H9 (cell line): ENCODE results near the gene CX3CR1. TPM values are rescaled to one million over a fixed set of nuclear protein-coding genes. Genes with fewer than 3 reads are reported as not detected.

ENCODE experiments used
- DNase-seq: peaks from one replicate; pipeline ENCODE4 v3.0.0-alpha.2; 2017
- H2AFZ ChIP-seq: one replicate; pipeline ENCODE4 v1.6.1; 2013; ENCODE audit warnings: mild to moderate bottlenecking, low read length, control low read depth, moderate library complexity
- H2AK5ac ChIP-seq: 2 replicates; pipeline ENCODE4 v1.6.1; 2013; ENCODE audit warnings: low read length, control low read depth, mixed read lengths; ENCODE audit not compliant: insufficient read length
- H2BK120ac ChIP-seq: one replicate; pipeline ENCODE4 v1.6.1; 2013; ENCODE audit warnings: low read depth, mild to moderate bottlenecking, low read length, control low read depth, inconsistent platforms; ENCODE audit not compliant: poor library complexity, severe bottlenecking
- H2BK12ac ChIP-seq: 2 replicates; pipeline ENCODE4 v1.6.1; 2013; ENCODE audit warnings: low read length, control low read depth, mixed read lengths, low read depth; ENCODE audit not compliant: insufficient read length
- H2BK15ac ChIP-seq: 2 replicates; pipeline ENCODE4 v1.6.1; 2013; ENCODE audit warnings: low read depth, low read length, control low read depth
- H2BK20ac ChIP-seq: one replicate; pipeline ENCODE4 v1.6.1; 2013; ENCODE audit warnings: low read depth, mild to moderate bottlenecking, low read length, control low read depth, inconsistent platforms; ENCODE audit not compliant: poor library complexity, severe bottlenecking
- H2BK5ac ChIP-seq: 2 replicates; pipeline ENCODE4 v1.6.1; 2013; ENCODE audit warnings: low read length, control low read depth, mixed read lengths; ENCODE audit not compliant: insufficient read length
- H3K14ac ChIP-seq: 2 replicates; pipeline ENCODE4 v1.6.1; 2013; ENCODE audit warnings: low read length, control low read depth; ENCODE audit not compliant: insufficient read depth
- H3K18ac ChIP-seq: 2 replicates; pipeline ENCODE4 v1.6.1; 2013; ENCODE audit warnings: low read depth, mild to moderate bottlenecking, mixed read lengths, low read length, control low read depth; ENCODE audit not compliant: insufficient read length
- H3K23ac ChIP-seq: 2 replicates; pipeline ENCODE4 v1.6.1; 2013; ENCODE audit warnings: low read length, control low read depth, mixed read lengths, low read depth; ENCODE audit not compliant: insufficient read length
- H3K23me2 ChIP-seq: 2 replicates; pipeline ENCODE4 v1.6.1; 2013; ENCODE audit warnings: low read depth, mild to moderate bottlenecking, mixed read lengths, low read length, control low read depth; ENCODE audit not compliant: insufficient read length, poor library complexity, severe bottlenecking
- H3K27ac ChIP-seq: 2 replicates; pipeline ENCODE4 v1.5.1; 2013; ENCODE audit warnings: low read length, control low read depth, mixed read lengths, low read depth; ENCODE audit not compliant: insufficient read length
- H3K27me3 ChIP-seq: 2 replicates; pipeline ENCODE4 v1.6.1; 2013; ENCODE audit warnings: low read length, control low read depth, inconsistent platforms; ENCODE audit not compliant: insufficient read depth
- H3K4ac ChIP-seq: 2 replicates; pipeline ENCODE4 v1.6.1; 2013; ENCODE audit warnings: low read depth, mild to moderate bottlenecking, control low read depth, inconsistent platforms, low read length, moderate library complexity
- H3K4me1 ChIP-seq: 2 replicates; pipeline ENCODE4 v1.6.1; 2013; ENCODE audit warnings: low read length, control low read depth, inconsistent platforms; ENCODE audit not compliant: insufficient read depth
- H3K4me2 ChIP-seq: 2 replicates; pipeline ENCODE4 v1.6.1; 2013; ENCODE audit warnings: low read length, control low read depth, mixed read lengths; ENCODE audit not compliant: insufficient read length, insufficient read depth
- H3K56ac ChIP-seq: 2 replicates; pipeline ENCODE4 v1.6.1; 2013; ENCODE audit warnings: low read depth, mild to moderate bottlenecking, mixed read lengths, low read length, control low read depth; ENCODE audit not compliant: insufficient read length
- H3K79me1 ChIP-seq: 2 replicates; pipeline ENCODE4 v1.6.1; 2013; ENCODE audit warnings: low read depth, mild to moderate bottlenecking, moderate library complexity, low read length, control low read depth, inconsistent platforms; ENCODE audit not compliant: insufficient read depth, poor library complexity, severe bottlenecking
- H3K79me2 ChIP-seq: 2 replicates; pipeline ENCODE4 v1.6.1; 2013; ENCODE audit warnings: low read length, control low read depth, inconsistent platforms; ENCODE audit not compliant: insufficient read depth
- H3K9ac ChIP-seq: 2 replicates; pipeline ENCODE4 v1.6.1; 2013; ENCODE audit warnings: low read length, control low read depth, mixed read lengths; ENCODE audit not compliant: insufficient read length; ENCODE audit errors: extremely low read depth
- H3K9me3 ChIP-seq: one replicate; pipeline ENCODE4 v1.6.1; 2013; ENCODE audit warnings: low read depth, low read length, inconsistent platforms; ENCODE audit not compliant: control insufficient read depth
- H3T11ph ChIP-seq: one replicate; pipeline ENCODE4 v1.6.1; 2013; ENCODE audit warnings: mild to moderate bottlenecking, low read length, control low read depth, inconsistent platforms
- H4K20me1 ChIP-seq: one replicate; pipeline ENCODE4 v1.6.1; 2013; ENCODE audit not compliant: control insufficient read depth, insufficient read length, insufficient read depth
- H4K5ac ChIP-seq: 2 replicates; pipeline ENCODE4 v1.6.1; 2013; ENCODE audit warnings: low read depth, mild to moderate bottlenecking, mixed read lengths, low read length, control low read depth; ENCODE audit not compliant: insufficient read length
- H4K8ac ChIP-seq: replicated peaks from 2 replicates; pipeline ENCODE4 v1.6.1; 2013; ENCODE audit warnings: low read length, control low read depth, mixed read lengths, low read depth; ENCODE audit not compliant: insufficient read length
- H4K91ac ChIP-seq: 2 replicates; pipeline ENCODE4 v1.6.1; 2013; ENCODE audit warnings: low read depth, mild to moderate bottlenecking, moderate library complexity, mixed read lengths, low read length, control low read depth; ENCODE audit not compliant: insufficient read length
- H3K27ac Mint-ChIP-seq, 3 experiments: 2 replicates in 2 of 3; 3 replicates in 1 of 3; pipeline ENCODE4 v1.8.0; 2020 to 2021; ENCODE audit warnings: mixed read lengths in 3 of 3, mild to moderate bottlenecking in 1 of 3, moderate library complexity in 1 of 3
- H3K27me3 Mint-ChIP-seq: 2 replicates; pipeline ENCODE4 v1.8.0; 2021; ENCODE audit warnings: low read depth, mild to moderate bottlenecking, moderate library complexity, mixed read lengths
- H3K36me3 Mint-ChIP-seq, 3 experiments: 2 replicates in 2 of 3; 3 replicates in 1 of 3; pipeline ENCODE4 v1.8.0; 2020 to 2021; ENCODE audit warnings: low read depth in 3 of 3, mixed read lengths in 3 of 3; ENCODE audit not compliant: insufficient read depth in 1 of 3
- H3K4me1 Mint-ChIP-seq, 2 experiments: 2 replicates each; pipeline ENCODE4 v1.8.0; 2020; ENCODE audit warnings: mixed read lengths in 2 of 2
- H3K4me3 Mint-ChIP-seq, 2 experiments: 2 replicates in 1 of 2; 3 replicates in 1 of 2; pipeline ENCODE4 v1.8.0; 2020 to 2021; ENCODE audit warnings: mild to moderate bottlenecking in 2 of 2, mixed read lengths in 2 of 2, moderate library complexity in 1 of 2
- H3K9me3 Mint-ChIP-seq, 2 experiments: 2 replicates in 1 of 2; 3 replicates in 1 of 2; pipeline ENCODE4 v1.8.0; 2020; ENCODE audit warnings: mild to moderate bottlenecking in 2 of 2, mixed read lengths in 2 of 2, moderate library complexity in 1 of 2
- CTCF ChIP-seq: fragments of 200-600 bp; sonication (generic); conservative IDR thresholded peaks from 3 replicates; pipeline ENCODE4 v1.8.0; 2021; ENCODE audit warnings: antibody characterized with exemption, mild to moderate bottlenecking
- WGBS: extraction: QIAGEN DNeasy Blood & Tissue Kit; methylation state at CpG from one replicate; pipeline ENCODE4 v1.1.7; 2013; ENCODE audit warnings: missing lambda C conversion rate, low lambda C conversion rate, mixed read lengths; ENCODE audit not compliant: insufficient read length; ENCODE audit errors: extremely low coverage; 5-methylcytosine and 5-hydroxymethylcytosine counted together
- total RNA-seq: library from RNA; stranded (reverse); gene quantifications from 2 replicates; pipeline ENCODE4 v1.2.1, GENCODE V29; 2021

Gene CX3CR1
- total RNA-seq, 1 experiment from 2014 or later = not detected

GRCh38 chr3:39289107-39289506 is 9.3 kb upstream of the CX3CR1 start:
- Histone ChIP-seq H2BK15ac (no peak overlapping the region), H2BK12ac (no peak overlapping the region), H4K91ac (no peak overlapping the region), H2BK120ac (no peak overlapping the region), H3K18ac (no peak overlapping the region), H2BK5ac (no peak overlapping the region), H3K4me2 (no peak overlapping the region), H3K9me3 (no peaks in the 10 kb centered on the region), H2AK5ac (no peak overlapping the region), H3K79me2 (no peaks in the 10 kb centered on the region), H3K14ac (no peak overlapping the region), H4K8ac (no peak overlapping the region), H4K20me1 (no peaks in the 10 kb centered on the region), H3K27me3 (no peaks in the 10 kb centered on the region), H3K79me1 (no peaks in the 10 kb centered on the region), H3K4me1 (no peaks in the 10 kb centered on the region; the same call in 1 of the 2 replicates), H3T11ph (no peak overlapping the region), H3K23me2 (no peaks in the 10 kb centered on the region), H2AFZ (no peak overlapping the region), H3K23ac (no peak overlapping the region), H3K27ac (no peak overlapping the region), H4K5ac (no peak overlapping the region), H3K9ac (no peak overlapping the region), H2BK20ac (no peak overlapping the region), H3K4ac (no peak overlapping the region), H3K56ac (no peak overlapping the region)
- DNase-seq = no peak
- no peaks in the 10 kb centered on the region for H3K36me3 Mint-ChIP-seq
- H3K27me3 Mint-ChIP-seq = no peaks in the 10 kb centered on the region
- H3K4me1 Mint-ChIP-seq = peaks cover 9 to 10% of the 10 kb centered on the region in 2 experiments
- no CpG with 5 or more reads among the region's 4 CpGs for WGBS
- no peak overlapping the region for H3K27ac Mint-ChIP-seq
- no peak overlapping the region for H3K4me3 Mint-ChIP-seq
- H3K9me3 Mint-ChIP-seq = no peaks in the 10 kb centered on the region
- TF ChIP-seq CTCF = no peak
